Liver (tissue), 9 donors: Measurements from ENCODE around the gene TBC1D9. TPM values are rescaled to one million over a fixed set of nuclear protein-coding genes. Genes with fewer than 3 reads are reported as not detected.

Experiments used
- DNase-seq: peaks from one replicate; pipeline ENCODE4 v3.0.0-alpha.2; 2017; ENCODE audit warnings: low spot score
- H3K27ac ChIP-seq, 2 donors: one replicate each; pipeline ENCODE4 v1.7.0; 2013; ENCODE audit warnings: inconsistent platforms in 2 of 2, low read length in 2 of 2, control low read depth in 1 of 2, low read depth in 1 of 2, mild to moderate bottlenecking in 1 of 2
- H3K27me3 ChIP-seq, 4 donors: one replicate each; pipeline versions ENCODE4 v1.6.1 to v1.7.0; 2013; ENCODE audit warnings: low read length in 3 of 4, inconsistent platforms in 1 of 4, mild to moderate bottlenecking in 1 of 4, moderate library complexity in 1 of 4; ENCODE audit not compliant: control insufficient read depth in 4 of 4, insufficient read depth in 4 of 4
- H3K36me3 ChIP-seq, 4 donors: one replicate each; pipeline versions ENCODE4 v1.6.1 to v1.7.0; 2013; ENCODE audit warnings: low read length in 3 of 4, mild to moderate bottlenecking in 3 of 4, low read depth in 1 of 4, moderate library complexity in 1 of 4; ENCODE audit not compliant: control insufficient read depth in 4 of 4, insufficient read depth in 3 of 4
- H3K4me1 ChIP-seq, 4 donors: one replicate each; pipeline versions ENCODE4 v1.6.1 to v1.7.0; 2013; ENCODE audit warnings: low read length in 3 of 4, mild to moderate bottlenecking in 3 of 4, moderate library complexity in 1 of 4; ENCODE audit not compliant: control insufficient read depth in 4 of 4, insufficient read depth in 4 of 4
- H3K4me3 ChIP-seq, 3 donors: one replicate each; pipeline versions ENCODE4 v1.6.1 to v1.7.0; 2013; ENCODE audit warnings: low read length in 3 of 3, control low read depth in 1 of 3, low read depth in 1 of 3, mild to moderate bottlenecking in 1 of 3
- H3K9ac ChIP-seq, 2 donors: one replicate each; pipeline ENCODE4 v1.7.0; 2013; ENCODE audit warnings: low read length in 2 of 2, mild to moderate bottlenecking in 2 of 2, moderate library complexity in 2 of 2, control low read depth in 1 of 2, low read depth in 1 of 2
- H3K9me3 ChIP-seq, 4 donors: one replicate each; pipeline versions ENCODE4 v1.6.1 to v1.7.0; 2013; ENCODE audit warnings: low read length in 3 of 4; ENCODE audit not compliant: control insufficient read depth in 4 of 4
- HNF4A ChIP-seq, 2 donors: conservative IDR thresholded peaks; 2 replicates each; pipeline ENCODE4 v1.6.1; 2016; ENCODE audit warnings: antibody characterized with exemption in 2 of 2, mild to moderate bottlenecking in 2 of 2
- HNF4G ChIP-seq: IDR thresholded peaks from 2 replicates; pipeline ENCODE4 v1.6.1; 2016; ENCODE audit warnings: antibody characterized with exemption
- MAX ChIP-seq: IDR thresholded peaks from 2 replicates; pipeline ENCODE4 v1.6.1; 2016; ENCODE audit warnings: antibody characterized with exemption
- NR2F2 ChIP-seq: IDR thresholded peaks from 2 replicates; pipeline ENCODE4 v1.6.1; 2016; ENCODE audit warnings: antibody characterized with exemption
- RAD21 ChIP-seq, 2 donors: IDR thresholded peaks; 2 replicates each; pipeline ENCODE4 v1.6.1; 2016; ENCODE audit warnings: antibody characterized with exemption in 2 of 2, mild to moderate bottlenecking in 2 of 2
- SP1 ChIP-seq: IDR thresholded peaks from 2 replicates; pipeline ENCODE4 v1.6.1; 2018; ENCODE audit warnings: antibody characterized with exemption, mild to moderate bottlenecking
- YY1 ChIP-seq: IDR thresholded peaks from 2 replicates; pipeline ENCODE4 v1.6.1; 2016; ENCODE audit warnings: antibody characterized with exemption, mild to moderate bottlenecking
- ZBTB33 ChIP-seq: IDR thresholded peaks from 2 replicates; pipeline ENCODE4 v1.6.1; 2016; ENCODE audit warnings: antibody characterized with exemption
- WGBS: extraction: QIAGEN DNeasy Blood & Tissue Kit; methylation state at CpG from one replicate; pipeline ENCODE4 v1.1.7; 2013; 5-methylcytosine and 5-hydroxymethylcytosine counted together
- polyA plus RNA-seq, 2 donors: library from polyadenylated mRNA; stranded (reverse) in 1 of 2; unstranded in 1 of 2; fragments of 200-250 nt in 1 of 2; fragments of >200 nt in 1 of 2; fragmentation: Nextera tagmentation in 1 of 2; extraction: Ambion mirVana in 1 of 2; gene quantifications; one replicate each; pipeline versions ENCODE4 v1.2.1 to v1.2.3, GENCODE V29; 2013 to 2015
- total RNA-seq, 2 donors: library from RNA; depleted of rRNA; stranded (reverse); fragments of >200 nt; gene quantifications; one replicate each; pipeline ENCODE4 v1.2.3, GENCODE V29; 2014
- TF ChIP-seq, protein P1 (sequence below): fragments of 150-350 bp; IDR thresholded peaks from 2 replicates; pipeline ENCODE4 v1.5.1; 2017; ENCODE audit warnings: improper control_type of control experiment, low read depth, low read length; ENCODE audit not compliant: missing input control
- TF ChIP-seq, protein P2 (sequence below): IDR thresholded peaks from 2 replicates; pipeline ENCODE4 v1.6.1; 2016; ENCODE audit warnings: antibody characterized with exemption, mild to moderate bottlenecking
- donor health status: healthy.
- donor health status: healthy.
- donor health status: healthy.
- donor health status: healthy.
- donor health status: healthy.

TBC1D9 gene
- total and polyA plus RNA-seq, 4 donors: 1.4 to 8.5 (median 6.3) TPM

DNA sequence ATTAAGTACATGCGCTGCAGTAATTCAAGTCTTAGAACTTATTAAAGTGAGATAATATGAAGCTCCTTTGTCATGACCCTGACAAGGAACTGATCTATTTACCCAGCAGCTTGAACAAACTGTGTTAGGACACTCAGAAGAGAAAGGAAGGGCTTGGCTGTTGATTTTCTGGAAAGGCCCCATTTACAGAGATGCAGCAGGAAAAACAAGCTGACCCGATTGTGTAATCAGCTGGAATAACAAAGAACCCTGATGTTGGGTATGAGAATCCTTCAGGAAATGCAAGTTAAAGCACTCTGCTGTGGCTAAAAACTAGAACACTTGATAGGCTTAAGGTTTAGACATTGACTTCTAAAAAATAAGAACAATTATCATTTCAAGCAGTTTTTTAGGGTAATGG, 64.8 kb downstream of the TBC1D9 start:
- DNase-seq: no peak
- Histone ChIP-seq H3K27me3 (no peaks in the 10 kb centered on the region), H3K4me1 (no peaks in the 10 kb centered on the region), H3K27ac (no peak overlapping the region), H3K4me3 (no peak overlapping the region), H3K9me3 (no peaks in the 10 kb centered on the region), H3K36me3 (no peaks in the 10 kb centered on the region), H3K9ac (no peak overlapping the region)
- whole genome bisulfite sequencing: 64% methylated on average over 2 of the region's 2 CpGs
- TF ChIP-seq NR2F2 (peak; percentile 58), RAD21 (IDR thresholded peaks at IDR 0.05) (peak; percentile 5 to 22), YY1 (no peak)
- TF ChIP-seq, protein P1, sequence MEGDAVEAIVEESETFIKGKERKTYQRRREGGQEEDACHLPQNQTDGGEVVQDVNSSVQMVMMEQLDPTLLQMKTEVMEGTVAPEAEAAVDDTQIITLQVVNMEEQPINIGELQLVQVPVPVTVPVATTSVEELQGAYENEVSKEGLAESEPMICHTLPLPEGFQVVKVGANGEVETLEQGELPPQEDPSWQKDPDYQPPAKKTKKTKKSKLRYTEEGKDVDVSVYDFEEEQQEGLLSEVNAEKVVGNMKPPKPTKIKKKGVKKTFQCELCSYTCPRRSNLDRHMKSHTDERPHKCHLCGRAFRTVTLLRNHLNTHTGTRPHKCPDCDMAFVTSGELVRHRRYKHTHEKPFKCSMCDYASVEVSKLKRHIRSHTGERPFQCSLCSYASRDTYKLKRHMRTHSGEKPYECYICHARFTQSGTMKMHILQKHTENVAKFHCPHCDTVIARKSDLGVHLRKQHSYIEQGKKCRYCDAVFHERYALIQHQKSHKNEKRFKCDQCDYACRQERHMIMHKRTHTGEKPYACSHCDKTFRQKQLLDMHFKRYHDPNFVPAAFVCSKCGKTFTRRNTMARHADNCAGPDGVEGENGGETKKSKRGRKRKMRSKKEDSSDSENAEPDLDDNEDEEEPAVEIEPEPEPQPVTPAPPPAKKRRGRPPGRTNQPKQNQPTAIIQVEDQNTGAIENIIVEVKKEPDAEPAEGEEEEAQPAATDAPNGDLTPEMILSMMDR: no peak

- Histone ChIP-seq H3K27ac (no peak overlapping the region), H3K9me3 (no peaks in the 10 kb centered on the region), H3K4me1 (no peaks in the 10 kb centered on the region), H3K27me3 (no peaks in the 10 kb centered on the region), H3K36me3 (peaks cover 0 to 2% (median 0%) of the 10 kb centered on the region in 4 donors), H3K4me3 (no peak overlapping the region), H3K9ac (no peak overlapping the region)
- 95% methylated on average over 1 of the region's 1 CpG for WGBS
- DNase-seq: no peak
- TF ChIP-seq, protein P1: no peak
- TF ChIP-seq ZBTB33 (no peak), HNF4G (no peak), MAX (no peak), SP1 (no peak), NR2F2 (no peak), HNF4A (conservative IDR thresholded peaks at IDR 0.05) (no peak)
- TF ChIP-seq, protein P2, sequence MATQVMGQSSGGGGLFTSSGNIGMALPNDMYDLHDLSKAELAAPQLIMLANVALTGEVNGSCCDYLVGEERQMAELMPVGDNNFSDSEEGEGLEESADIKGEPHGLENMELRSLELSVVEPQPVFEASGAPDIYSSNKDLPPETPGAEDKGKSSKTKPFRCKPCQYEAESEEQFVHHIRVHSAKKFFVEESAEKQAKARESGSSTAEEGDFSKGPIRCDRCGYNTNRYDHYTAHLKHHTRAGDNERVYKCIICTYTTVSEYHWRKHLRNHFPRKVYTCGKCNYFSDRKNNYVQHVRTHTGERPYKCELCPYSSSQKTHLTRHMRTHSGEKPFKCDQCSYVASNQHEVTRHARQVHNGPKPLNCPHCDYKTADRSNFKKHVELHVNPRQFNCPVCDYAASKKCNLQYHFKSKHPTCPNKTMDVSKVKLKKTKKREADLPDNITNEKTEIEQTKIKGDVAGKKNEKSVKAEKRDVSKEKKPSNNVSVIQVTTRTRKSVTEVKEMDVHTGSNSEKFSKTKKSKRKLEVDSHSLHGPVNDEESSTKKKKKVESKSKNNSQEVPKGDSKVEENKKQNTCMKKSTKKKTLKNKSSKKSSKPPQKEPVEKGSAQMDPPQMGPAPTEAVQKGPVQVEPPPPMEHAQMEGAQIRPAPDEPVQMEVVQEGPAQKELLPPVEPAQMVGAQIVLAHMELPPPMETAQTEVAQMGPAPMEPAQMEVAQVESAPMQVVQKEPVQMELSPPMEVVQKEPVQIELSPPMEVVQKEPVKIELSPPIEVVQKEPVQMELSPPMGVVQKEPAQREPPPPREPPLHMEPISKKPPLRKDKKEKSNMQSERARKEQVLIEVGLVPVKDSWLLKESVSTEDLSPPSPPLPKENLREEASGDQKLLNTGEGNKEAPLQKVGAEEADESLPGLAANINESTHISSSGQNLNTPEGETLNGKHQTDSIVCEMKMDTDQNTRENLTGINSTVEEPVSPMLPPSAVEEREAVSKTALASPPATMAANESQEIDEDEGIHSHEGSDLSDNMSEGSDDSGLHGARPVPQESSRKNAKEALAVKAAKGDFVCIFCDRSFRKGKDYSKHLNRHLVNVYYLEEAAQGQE: no peak
Observed at GRCh38 chr4:140690093-140690492, 66.1 kb downstream of the TBC1D9 start.
